ENCODE measurements around the gene DSTN.

DSTN gene

GRCh38 chr20:17576215-17576614 lies 6.3 kb downstream of the DSTN start:
- Histone ChIP-seq H3K4me1 (ENCODE audit: control insufficient read depth in 2 of 2, insufficient read depth in 1 of 2, low read depth in 1 of 2, low read length in 2 of 2) (peaks cover 4 to 5% of the 10 kb centered on the region in 2 donors), H3K23ac (ENCODE audit: low read depth, low read length, poor library complexity) (no peak overlapping the region), H2BK5ac (ENCODE audit: low read length) (no peak overlapping the region), H3K4ac (ENCODE audit: low read length) (no peak overlapping the region), H3K18ac (ENCODE audit: low read length) (no peak overlapping the region), H3K14ac (ENCODE audit: low read length) (no peak overlapping the region), H2AFZ (ENCODE audit: low read length) (no peak overlapping the region), H3K4me2 (ENCODE audit: insufficient read depth, low read length, poor library complexity, severe bottlenecking) (no peak overlapping the region), H2AK5ac (ENCODE audit: low read depth, low read length) (no peak overlapping the region), H2BK15ac (ENCODE audit: low read length) (no peak overlapping the region), H4K91ac (ENCODE audit: low read depth, low read length, poor library complexity) (no peak overlapping the region), H3K9me3 (replicated peaks in 1 of 2; ENCODE audit: control insufficient read depth in 2 of 2, insufficient read depth in 1 of 2, low read depth in 1 of 2, low read length in 2 of 2) (peaks cover 0 to 2% of the 10 kb centered on the region in 2 donors), H2BK120ac (ENCODE audit: low read depth, low read length) (no peak overlapping the region), H3K79me1 (ENCODE audit: low read depth, low read length) (peaks cover 2% of the 10 kb centered on the region), H4K8ac (ENCODE audit: low read depth, low read length) (no peak overlapping the region), H3K4me3 (ENCODE audit: low read length in 2 of 2) (no peak overlapping the region), H2BK12ac (ENCODE audit: low read length) (no peak overlapping the region), H3K27me3 (ENCODE audit: control insufficient read depth in 3 of 3, insufficient read depth in 3 of 3, low read depth in 1 of 3, low read length in 3 of 3) (no peaks in the 10 kb centered on the region), H3K36me3 (replicated peaks in 1 of 2; ENCODE audit: control insufficient read depth in 2 of 2, insufficient read depth in 2 of 2, low read length in 2 of 2) (peaks cover 0 to 10% of the 10 kb centered on the region in 2 donors), H3K9ac (ENCODE audit: low read depth, low read length, poor library complexity) (no peak overlapping the region), H3K27ac (replicated peaks; ENCODE audit: low read length) (no peak overlapping the region)
- no peak for DNase-seq (ENCODE audit: low spot score)
- no CpG with 5 or more reads among the region's 8 CpGs for WGBS, 2 donors (ENCODE audit: extremely low coverage in 2 of 2, insufficient read length in 2 of 2, insufficient replicate concordance in 1 of 2)

GRCh38 chr20:17579369-17580039 lies 9.6 kb downstream of the DSTN start:
- no peak overlapping the region for H3K23ac ChIP-seq (ENCODE audit: low read depth, low read length, poor library complexity)
- no peaks in the 10 kb centered on the region for H3K36me3 ChIP-seq (replicated peaks in 1 of 2; ENCODE audit: control insufficient read depth in 2 of 2, insufficient read depth in 2 of 2, low read length in 2 of 2)
- no peak overlapping the region for H2BK15ac ChIP-seq (ENCODE audit: low read length)
- H2BK12ac ChIP-seq (ENCODE audit: low read length): no peak overlapping the region
- no peak for DNase-seq (ENCODE audit: low spot score)
- H4K8ac ChIP-seq (ENCODE audit: low read depth, low read length): no peak overlapping the region
- H3K27me3 ChIP-seq (ENCODE audit: control insufficient read depth in 3 of 3, insufficient read depth in 3 of 3, low read depth in 1 of 3, low read length in 3 of 3): no peaks in the 10 kb centered on the region
- H3K14ac ChIP-seq (ENCODE audit: low read length): no peak overlapping the region
- WGBS, 2 donors (ENCODE audit: extremely low coverage in 2 of 2, insufficient read length in 2 of 2, insufficient replicate concordance in 1 of 2): no CpG with 5 or more reads among the region's 4 CpGs
- H3K79me1 ChIP-seq (ENCODE audit: low read depth, low read length): no peaks in the 10 kb centered on the region
- no peak overlapping the region for H3K18ac ChIP-seq (ENCODE audit: low read length)
- no peak overlapping the region for H3K9ac ChIP-seq (ENCODE audit: low read depth, low read length, poor library complexity)
- no peak overlapping the region for H2BK120ac ChIP-seq (ENCODE audit: low read depth, low read length)
- H2AK5ac ChIP-seq (ENCODE audit: low read depth, low read length): no peak overlapping the region
- H3K4me1 ChIP-seq (ENCODE audit: control insufficient read depth in 2 of 2, insufficient read depth in 1 of 2, low read depth in 1 of 2, low read length in 2 of 2): no peaks in the 10 kb centered on the region
- no peak overlapping the region for H3K4ac ChIP-seq (ENCODE audit: low read length)
- H3K27ac ChIP-seq (replicated peaks; ENCODE audit: low read length): no peak overlapping the region
- no peak overlapping the region for H3K4me2 ChIP-seq (ENCODE audit: insufficient read depth, low read length, poor library complexity, severe bottlenecking)
- peaks cover 0 to 2% of the 10 kb centered on the region in 2 donors for H3K9me3 ChIP-seq (replicated peaks in 1 of 2; ENCODE audit: control insufficient read depth in 2 of 2, insufficient read depth in 1 of 2, low read depth in 1 of 2, low read length in 2 of 2)
- no peak overlapping the region for H2BK5ac ChIP-seq (ENCODE audit: low read length)
- H4K91ac ChIP-seq (ENCODE audit: low read depth, low read length, poor library complexity): no peak overlapping the region
- no peak overlapping the region for H3K4me3 ChIP-seq (ENCODE audit: low read length in 2 of 2)
- H2AFZ ChIP-seq (ENCODE audit: low read length): no peak overlapping the region

GRCh38 chr20:17580895-17581294 lies 11.0 kb downstream of the DSTN start:
- DNase-seq (ENCODE audit: low spot score): no peak
- H3K36me3 ChIP-seq (replicated peaks in 1 of 2; ENCODE audit: control insufficient read depth in 2 of 2, insufficient read depth in 2 of 2, low read length in 2 of 2): no peaks in the 10 kb centered on the region
- H3K4ac ChIP-seq (ENCODE audit: low read length): no peak overlapping the region
- no peak overlapping the region for H3K4me3 ChIP-seq (ENCODE audit: low read length in 2 of 2)
- H2BK5ac ChIP-seq (ENCODE audit: low read length): no peak overlapping the region
- H3K14ac ChIP-seq (ENCODE audit: low read length): no peak overlapping the region
- no peak overlapping the region for H4K8ac ChIP-seq (ENCODE audit: low read depth, low read length)
- H2AFZ ChIP-seq (ENCODE audit: low read length): no peak overlapping the region
- H2BK12ac ChIP-seq (ENCODE audit: low read length): no peak overlapping the region
- H2AK5ac ChIP-seq (ENCODE audit: low read depth, low read length): no peak overlapping the region
- H4K91ac ChIP-seq (ENCODE audit: low read depth, low read length, poor library complexity): no peak overlapping the region
- WGBS, 2 donors (ENCODE audit: extremely low coverage in 2 of 2, insufficient read length in 2 of 2, insufficient replicate concordance in 1 of 2): no CpG with 5 or more reads among the region's 2 CpGs
- H2BK120ac ChIP-seq (ENCODE audit: low read depth, low read length): no peak overlapping the region
- no peak overlapping the region for H3K23ac ChIP-seq (ENCODE audit: low read depth, low read length, poor library complexity)
- no peak overlapping the region for H2BK15ac ChIP-seq (ENCODE audit: low read length)
- H3K27me3 ChIP-seq (ENCODE audit: control insufficient read depth in 3 of 3, insufficient read depth in 3 of 3, low read depth in 1 of 3, low read length in 3 of 3): no peaks in the 10 kb centered on the region
- H3K79me1 ChIP-seq (ENCODE audit: low read depth, low read length): no peaks in the 10 kb centered on the region
- H3K27ac ChIP-seq (replicated peaks; ENCODE audit: low read length): no peak overlapping the region
- H3K18ac ChIP-seq (ENCODE audit: low read length): no peak overlapping the region
- no peaks in the 10 kb centered on the region for H3K4me1 ChIP-seq (ENCODE audit: control insufficient read depth in 2 of 2, insufficient read depth in 1 of 2, low read depth in 1 of 2, low read length in 2 of 2)
- H3K4me2 ChIP-seq (ENCODE audit: insufficient read depth, low read length, poor library complexity, severe bottlenecking): no peak overlapping the region
- peaks cover 0 to 2% of the 10 kb centered on the region in 2 donors for H3K9me3 ChIP-seq (replicated peaks in 1 of 2; ENCODE audit: control insufficient read depth in 2 of 2, insufficient read depth in 1 of 2, low read depth in 1 of 2, low read length in 2 of 2)
- no peak overlapping the region for H3K9ac ChIP-seq (ENCODE audit: low read depth, low read length, poor library complexity)

GRCh38 chr20:17583126-17583525 lies 13.3 kb downstream of the DSTN start:
- H2AFZ ChIP-seq (ENCODE audit: low read length): no peak overlapping the region
- peaks cover 0 to 2% of the 10 kb centered on the region in 2 donors for H3K9me3 ChIP-seq (replicated peaks in 1 of 2; ENCODE audit: control insufficient read depth in 2 of 2, insufficient read depth in 1 of 2, low read depth in 1 of 2, low read length in 2 of 2)
- H3K36me3 ChIP-seq (replicated peaks in 1 of 2; ENCODE audit: control insufficient read depth in 2 of 2, insufficient read depth in 2 of 2, low read length in 2 of 2): no peaks in the 10 kb centered on the region
- WGBS, 2 donors (ENCODE audit: extremely low coverage in 2 of 2, insufficient read length in 2 of 2, insufficient replicate concordance in 1 of 2): no CpG with 5 or more reads among the region's 3 CpGs
- H4K91ac ChIP-seq (ENCODE audit: low read depth, low read length, poor library complexity): no peak overlapping the region
- no peak overlapping the region for H3K14ac ChIP-seq (ENCODE audit: low read length)
- H2BK15ac ChIP-seq (ENCODE audit: low read length): no peak overlapping the region
- H3K18ac ChIP-seq (ENCODE audit: low read length): no peak overlapping the region
- no peak overlapping the region for H2BK12ac ChIP-seq (ENCODE audit: low read length)
- no peak overlapping the region for H2BK120ac ChIP-seq (ENCODE audit: low read depth, low read length)
- H3K9ac ChIP-seq (ENCODE audit: low read depth, low read length, poor library complexity): no peak overlapping the region
- H3K27ac ChIP-seq (replicated peaks; ENCODE audit: low read length): no peak overlapping the region
- H3K4me2 ChIP-seq (ENCODE audit: insufficient read depth, low read length, poor library complexity, severe bottlenecking): no peak overlapping the region
- no peak overlapping the region for H3K23ac ChIP-seq (ENCODE audit: low read depth, low read length, poor library complexity)
- H3K4me1 ChIP-seq (ENCODE audit: control insufficient read depth in 2 of 2, insufficient read depth in 1 of 2, low read depth in 1 of 2, low read length in 2 of 2): no peaks in the 10 kb centered on the region
- DNase-seq (ENCODE audit: low spot score): no peak
- H3K4me3 ChIP-seq (ENCODE audit: low read length in 2 of 2): no peak overlapping the region
- H2BK5ac ChIP-seq (ENCODE audit: low read length): no peak overlapping the region
- H4K8ac ChIP-seq (ENCODE audit: low read depth, low read length): no peak overlapping the region
- H2AK5ac ChIP-seq (ENCODE audit: low read depth, low read length): no peak overlapping the region
- peaks cover 1% of the 10 kb centered on the region for H3K79me1 ChIP-seq (ENCODE audit: low read depth, low read length)
- no peaks in the 10 kb centered on the region for H3K27me3 ChIP-seq (ENCODE audit: control insufficient read depth in 3 of 3, insufficient read depth in 3 of 3, low read depth in 1 of 3, low read length in 3 of 3)
- H3K4ac ChIP-seq (ENCODE audit: low read length): no peak overlapping the region
